ENCODE results near the gene ZCWPW1. TPM values are rescaled to one million over a fixed set of nuclear protein-coding genes. Genes with fewer than 3 reads are reported as not detected.

The ZCWPW1 gene
- polyA plus RNA-seq, 12 donors, result 4.5 to 17.3 (median 6.5) TPM; not detected in 1

GRCh38 chr7:100433592-100434296 is 5.2 kb upstream of the ZCWPW1 start:
- no peak for DNase-seq

GRCh38 chr7:100433276-100433591 is 4.7 kb upstream of the ZCWPW1 start:
- no peak for DNase-seq

- no peak for DNase-seq
These were observed 4.2 kb upstream of the ZCWPW1 start for GRCh38 chr7:100432621-100433275.

- DNase-seq, result no peak
These were observed 3.5 kb upstream of the ZCWPW1 start for GRCh38 chr7:100432053-100432452.

- no peak for DNase-seq
These were observed 2.8 kb upstream of the ZCWPW1 start for GRCh38 chr7:100431286-100431735.

GRCh38 chr7:100430493-100431285 is 2.2 kb upstream of the ZCWPW1 start:
- DNase-seq, result no peak

GRCh38 chr7:100429637-100430492 is 1.4 kb upstream of the ZCWPW1 start, which contains the start of gene MEPCE:
MEPCE (plus strand) TSS chr7:100429831; CDS start chr7:100430019, 188 bp downstream.
- DNase-seq, result peak; percentile 99

- peak; percentile 100 for DNase-seq
These were observed 599 bp upstream of the ZCWPW1 start for GRCh38 chr7:100428967-100429636.

GRCh38 chr7:100427762-100428198 is 723 bp downstream of the ZCWPW1 start:
- DNase-seq, result no peak

- DNase-seq, result no peak
These were observed 2.0 kb downstream of the ZCWPW1 start for GRCh38 chr7:100426516-100426915.

GRCh38 chr7:100425347-100425746 is 3.2 kb downstream of the ZCWPW1 start:
- DNase-seq, result no peak

- DNase-seq, result no peak
These were observed 5.2 kb downstream of the ZCWPW1 start for GRCh38 chr7:100423315-100423714.

GRCh38 chr7:100419660-100420226 is 8.8 kb downstream of the ZCWPW1 start:
- DNase-seq, result no peak

- DNase-seq, result no peak
These were observed 9.4 kb downstream of the ZCWPW1 start for GRCh38 chr7:100418930-100419659.

GRCh38 chr7:100415448-100415847 is 13.1 kb downstream of the ZCWPW1 start:
- DNase-seq, result no peak

GRCh38 chr7:100413889-100414288 is 14.6 kb downstream of the ZCWPW1 start:
- no peak for DNase-seq

GRCh38 chr7:100413346-100413745 is 15.2 kb downstream of the ZCWPW1 start:
- DNase-seq, result no peak

- DNase-seq, result no peak
These were observed 17.4 kb downstream of the ZCWPW1 start for GRCh38 chr7:100411101-100411500.

GRCh38 chr7:100407285-100408180 is 21.0 kb downstream of the ZCWPW1 start:
- DNase-seq, result peak; percentile 69
